ENCODE data around the gene EBLN1. TPM values are rescaled to one million over a fixed set of nuclear protein-coding genes. Genes with fewer than 3 reads are reported as not detected.

EBLN1 gene
- 0.07 to 0.21 TPM in 2 of 5 replicates, not detected in the others for total RNA-seq (2022; extraction: Qiagen RNA extraction)

GRCh38 chr10:22217842-22218241 is at the start of gene EBLN1:
Gene EBLN1 (minus strand): TSS chr10:22218015. CDS start chr10:22209983, 8,032 bp downstream.

Other genes starting within 250 kb of the EBLN1 start
- gene DNAJC1, start 214.3 kb downstream of the EBLN1 start, total RNA-seq (2022; extraction: Qiagen RNA extraction), result 28.8 to 32.1 TPM (median 31.1 TPM) in 5 replicates
- 50.2 to 57.4 TPM (median 55.0 TPM) in 5 replicates for gene COMMD3, start 98.4 kb upstream of the EBLN1 start, total RNA-seq (2022; extraction: Qiagen RNA extraction)
- 37.5 to 49.4 TPM (median 40.2 TPM) in 5 replicates for gene BMI1, start 103.1 kb upstream of the EBLN1 start, total RNA-seq (2022; extraction: Qiagen RNA extraction)
- not detected in 5 replicates for gene SPAG6, start 127.5 kb upstream of the EBLN1 start, total RNA-seq (2022; extraction: Qiagen RNA extraction)

All from A549 treated with CORT108297 at 1 μM for 4 hours (cell line).